HUES6 (cell line): ENCODE measurements around the gene HDHD3.
"Not testable (repeated sequence)": the region's sequence is repeated elsewhere in the genome, so short reads cannot be mapped to it uniquely, and the experiment has no call there.

ENCODE experiments used
- H3K27ac ChIP-seq: 2 replicates; pipeline ENCODE4 v1.7.0; 2013; ENCODE audit warnings: low read depth, mild to moderate bottlenecking, low read length, inconsistent platforms
- H3K27me3 ChIP-seq: 2 replicates; pipeline ENCODE4 v1.6.1; 2013; ENCODE audit warnings: low read length; ENCODE audit not compliant: control insufficient read depth, insufficient read depth
- H3K36me3 ChIP-seq: 2 replicates; pipeline ENCODE4 v1.6.1; 2013; ENCODE audit warnings: low read length; ENCODE audit not compliant: control insufficient read depth, insufficient read depth
- H3K4me1 ChIP-seq: 2 replicates; pipeline ENCODE4 v1.6.1; 2013; ENCODE audit warnings: low read length; ENCODE audit not compliant: control insufficient read depth, insufficient read depth
- H3K4me3 ChIP-seq: 2 replicates; pipeline ENCODE4 v1.5.1; 2013; ENCODE audit warnings: low read depth, low read length
- H3K9ac ChIP-seq: one replicate; pipeline ENCODE4 v1.6.1; 2013; ENCODE audit warnings: mild to moderate bottlenecking, low read length
- H3K9me3 ChIP-seq: 2 replicates; pipeline ENCODE4 v1.6.1; 2013; ENCODE audit warnings: low read depth, low read length; ENCODE audit not compliant: control insufficient read depth, insufficient read depth

HDHD3 gene

GRCh38 chr9:113373256-113373655 lies 3.5 kb downstream of the HDHD3 start:
- H3K9ac ChIP-seq: peak overlapping the region; percentile 26

GRCh38 chr9:113372059-113372458 lies 4.7 kb downstream of the HDHD3 start:
- Histone ChIP-seq H3K27ac (no peak overlapping the region), H3K4me1 (peaks cover 10% of the 10 kb centered on the region; the same call in 1 of the 2 replicates), H3K9ac (no peak overlapping the region), H3K36me3 (peaks cover 18% of the 10 kb centered on the region), H3K27me3 (no peaks in the 10 kb centered on the region), H3K4me3 (no peak overlapping the region), H3K9me3 (no peaks in the 10 kb centered on the region)

More at GRCh38 chr9:113373256-113373655, 3.5 kb downstream of the HDHD3 start:
- no peak overlapping the region for H3K27ac ChIP-seq
- H3K27me3 ChIP-seq: no peaks in the 10 kb centered on the region
- H3K4me3 ChIP-seq: no peak overlapping the region
- peaks cover 10% of the 10 kb centered on the region; the same call in 1 of the 2 replicates for H3K4me1 ChIP-seq
- no peaks in the 10 kb centered on the region for H3K9me3 ChIP-seq
- H3K36me3 ChIP-seq: peaks cover 18% of the 10 kb centered on the region

- H3K27me3 ChIP-seq: no peaks in the 10 kb centered on the region
- H3K27ac ChIP-seq: no peak overlapping the region
- no peak overlapping the region for H3K4me3 ChIP-seq
- H3K4me1 ChIP-seq: peaks cover 10% of the 10 kb centered on the region; the same call in 1 of the 2 replicates
- H3K9ac ChIP-seq: no peak overlapping the region
- no peaks in the 10 kb centered on the region for H3K9me3 ChIP-seq
- peaks cover 18% of the 10 kb centered on the region for H3K36me3 ChIP-seq
Observed at GRCh38 chr9:113370806-113371325, 5.9 kb downstream of the HDHD3 start.

- Histone ChIP-seq H3K4me3 (no peak overlapping the region), H3K4me1 (peaks cover 10% of the 10 kb centered on the region; the same call in 1 of the 2 replicates), H3K27me3 (no peaks in the 10 kb centered on the region), H3K36me3 (peaks cover 14% of the 10 kb centered on the region), H3K27ac (no peak overlapping the region), H3K9ac (no peak overlapping the region), H3K9me3 (no peaks in the 10 kb centered on the region)
Observed at GRCh38 chr9:113369855-113370140, 7.0 kb downstream of the HDHD3 start.

- Histone ChIP-seq H3K27me3 (no peaks in the 10 kb centered on the region), H3K4me1 (peaks cover 10% of the 10 kb centered on the region; the same call in 1 of the 2 replicates), H3K4me3 (no peak overlapping the region), H3K27ac (no peak overlapping the region), H3K36me3 (peaks cover 10% of the 10 kb centered on the region), H3K9ac (no peak overlapping the region), H3K9me3 (no peaks in the 10 kb centered on the region)
Observed at GRCh38 chr9:113368982-113369854, 7.6 kb downstream of the HDHD3 start.

GRCh38 chr9:113368348-113368981 lies 8.3 kb downstream of the HDHD3 start:
- Histone ChIP-seq H3K36me3 (peaks cover 3% of the 10 kb centered on the region; the same call in 1 of the 2 replicates), H3K4me3 (no peak overlapping the region), H3K4me1 (peaks cover 6% of the 10 kb centered on the region; the same call in 1 of the 2 replicates), H3K27ac (no peak overlapping the region), H3K27me3 (no peaks in the 10 kb centered on the region), H3K9ac (no peak overlapping the region), H3K9me3 (no peaks in the 10 kb centered on the region)

GRCh38 chr9:113365652-113366051 lies 11.1 kb downstream of the HDHD3 start:
- not testable (repeated sequence) for H3K9ac ChIP-seq, H3K27me3 ChIP-seq, H3K27ac ChIP-seq, H3K4me3 ChIP-seq, H3K36me3 ChIP-seq, H3K4me1 ChIP-seq, H3K9me3 ChIP-seq

- Histone ChIP-seq H3K9me3 (no peaks in the 10 kb centered on the region), H3K9ac (no peak overlapping the region), H3K36me3 (no peaks in the 10 kb centered on the region), H3K27ac (no peak overlapping the region), H3K4me1 (no peaks in the 10 kb centered on the region), H3K27me3 (no peaks in the 10 kb centered on the region), H3K4me3 (no peak overlapping the region)
Observed at GRCh38 chr9:113364951-113365350, 11.8 kb downstream of the HDHD3 start.

- no peak overlapping the region for H3K9ac ChIP-seq
- no peaks in the 10 kb centered on the region for H3K36me3 ChIP-seq
- no peaks in the 10 kb centered on the region for H3K27me3 ChIP-seq
- no peaks in the 10 kb centered on the region for H3K4me1 ChIP-seq
- H3K9me3 ChIP-seq: no peaks in the 10 kb centered on the region
- H3K27ac ChIP-seq: no peak overlapping the region
- no peak overlapping the region for H3K4me3 ChIP-seq
Observed at GRCh38 chr9:113363336-113363735, 13.4 kb downstream of the HDHD3 start.

GRCh38 chr9:113361304-113362018 lies 15.3 kb downstream of the HDHD3 start:
- Histone ChIP-seq H3K9me3 (no peaks in the 10 kb centered on the region), H3K36me3 (no peaks in the 10 kb centered on the region), H3K27ac (no peak overlapping the region), H3K4me1 (no peaks in the 10 kb centered on the region), H3K9ac (no peak overlapping the region), H3K27me3 (no peaks in the 10 kb centered on the region), H3K4me3 (no peak overlapping the region)
